ENCODE results near the gene GAMT. TPM values are rescaled to one million over a fixed set of nuclear protein-coding genes. Genes with fewer than 3 reads are reported as not detected.

The GAMT gene
- total and polyA plus RNA-seq, 3 experiments from 2014 or later = 20.4 to 29.5 (median 29.0) TPM

- ChIA-PET CTCF (interaction anchor here (0.9 to 2.0 kb wide), 2 partner anchors 29 to 55 kb away, joined by 3 to 8 read pairs; no protein-coding TSS in a partner anchor), POLR2A (interaction anchor here (0.8 to 1.0 kb wide), 3 partner anchors 16 to 35 kb away, joined by 4 to 7 read pairs (median 4); no protein-coding TSS in a partner anchor)
- Histone ChIP-seq H3K27me3 (ENCODE audit: insufficient read depth, low read length, poor library complexity, severe bottlenecking) (no peaks in the 10 kb centered on the region), H3K4me1 (ENCODE audit: insufficient read depth, low read length) (peaks cover 27% of the 10 kb centered on the region), H3K36me3 (ENCODE audit: insufficient read depth, low read length) (peaks cover 22% of the 10 kb centered on the region), H3K27ac (ENCODE audit: low read depth, low read length) (peak within 1 kb of the TSS; percentile 91), H3K9me3 (ENCODE audit: low read length) (no peaks in the 10 kb centered on the region), H3K4me3 (ENCODE audit: low read length) (peak within 1 kb of the TSS; percentile 89)
- Mint-ChIP-seq H3K9me3 (no peaks in the 10 kb centered on the region), H3K4me1 (peaks cover 23 to 35% (median 30%) of the 10 kb centered on the region in 3 donors), H3K4me3 (peak within 1 kb of the TSS; percentile 96 to 100 (median 97)), H3K36me3 (peaks cover 3 to 61% (median 6%) of the 10 kb centered on the region in 3 donors), H3K27me3 (no peaks in the 10 kb centered on the region), H3K27ac (peak within 1 kb of the TSS; percentile 96 to 100 (median 98))
- DNase-seq = peak; percentile 94 to 98 (median 95)
Measured at GRCh38 chr19:1438035-1438932, 36.9 kb upstream of the GAMT start, which contains the start of gene RPS15. TSS of gene RPS15 (plus strand) at chr19:1438396. CDS start at chr19:1438426, 30 bp downstream.

GRCh38 chr19:1437609-1438008 lies 36.3 kb upstream of the GAMT start:
- CTCF ChIA-PET = interaction anchor here (0.9 to 2.0 kb wide), 2 partner anchors 28 to 55 kb away, joined by 3 to 8 read pairs; no protein-coding TSS in a partner anchor

DNA sequence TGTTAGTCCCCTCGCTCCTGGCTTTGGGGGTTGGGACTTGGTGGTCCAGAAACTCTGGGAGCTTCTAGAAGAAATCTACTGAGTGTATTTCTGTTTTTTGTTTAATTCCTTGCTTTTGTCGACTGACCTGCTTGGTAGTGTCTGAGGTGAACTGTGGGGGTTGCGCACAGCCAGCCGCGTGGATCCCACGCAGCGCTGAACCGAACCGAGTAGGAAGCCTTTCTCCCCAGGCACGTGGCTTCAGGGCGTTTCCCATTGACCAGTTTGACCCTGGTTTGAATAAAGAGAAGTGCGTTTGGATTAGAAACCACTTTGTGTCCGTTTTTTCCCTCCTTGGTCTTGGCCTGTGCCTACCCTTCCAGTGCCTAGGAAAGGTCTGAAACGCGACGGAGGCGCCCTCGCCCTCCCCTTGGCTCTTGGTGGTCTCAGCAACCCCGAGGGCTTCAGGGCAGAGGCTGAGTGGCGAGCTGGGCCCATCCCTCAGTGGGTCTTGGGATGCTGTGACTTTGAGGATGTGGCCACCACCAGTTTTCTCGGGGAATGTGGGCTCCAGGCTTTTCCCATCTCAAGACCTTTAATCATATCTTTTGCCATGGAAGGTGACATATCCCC lies 34.1 kb upstream of the GAMT start:
- no peak overlapping the region for H3K27ac ChIP-seq (ENCODE audit: low read depth, low read length)
- no peaks in the 10 kb centered on the region for H3K27me3 Mint-ChIP-seq
- no peak overlapping the region for H3K4me3 Mint-ChIP-seq
- no peak for DNase-seq
- ChIA-PET CTCF (no interaction called here), POLR2A (interaction anchor here (1.1 kb wide), 1 partner anchor 21 kb away, joined by 5 read pairs; no protein-coding TSS in a partner anchor)
- no peaks in the 10 kb centered on the region for H3K9me3 Mint-ChIP-seq
- H3K27me3 ChIP-seq (ENCODE audit: insufficient read depth, low read length, poor library complexity, severe bottlenecking) = no peaks in the 10 kb centered on the region
- H3K4me1 ChIP-seq (ENCODE audit: insufficient read depth, low read length) = peaks cover 20% of the 10 kb centered on the region
- no peak overlapping the region for H3K27ac Mint-ChIP-seq
- H3K9me3 ChIP-seq (ENCODE audit: low read length) = no peaks in the 10 kb centered on the region
- H3K4me3 ChIP-seq (ENCODE audit: low read length) = no peak overlapping the region
- H3K4me1 Mint-ChIP-seq = peaks cover 17 to 26% (median 24%) of the 10 kb centered on the region in 3 donors
- H3K36me3 ChIP-seq (ENCODE audit: insufficient read depth, low read length) = peaks cover 14% of the 10 kb centered on the region
- H3K36me3 Mint-ChIP-seq = peaks cover 0 to 62% (median 4%) of the 10 kb centered on the region in 3 donors

More at GRCh38 chr19:1437609-1438008, 36.3 kb upstream of the GAMT start:
- no peak for DNase-seq
- Mint-ChIP-seq H3K27me3 (no peaks in the 10 kb centered on the region), H3K9me3 (no peaks in the 10 kb centered on the region), H3K4me1 (peaks cover 23 to 35% (median 30%) of the 10 kb centered on the region in 3 donors), H3K4me3 (peak overlapping the region; percentile 49 to 100 (median 97)), H3K27ac (peak overlapping the region in 6 of 8 donors; percentile 96 to 100 (median 98)), H3K36me3 (peaks cover 3 to 66% (median 6%) of the 10 kb centered on the region in 3 donors)
- Histone ChIP-seq H3K27ac (ENCODE audit: low read depth, low read length) (no peak overlapping the region), H3K4me3 (ENCODE audit: low read length) (no peak overlapping the region), H3K4me1 (ENCODE audit: insufficient read depth, low read length) (peaks cover 27% of the 10 kb centered on the region), H3K36me3 (ENCODE audit: insufficient read depth, low read length) (peaks cover 22% of the 10 kb centered on the region), H3K27me3 (ENCODE audit: insufficient read depth, low read length, poor library complexity, severe bottlenecking) (no peaks in the 10 kb centered on the region), H3K9me3 (ENCODE audit: low read length) (no peaks in the 10 kb centered on the region)
- POLR2A ChIA-PET = interaction anchor here (0.8 to 1.0 kb wide), 3 partner anchors 17 to 35 kb away, joined by 4 to 7 read pairs (median 4); no protein-coding TSS in a partner anchor

- H3K36me3 ChIP-seq (ENCODE audit: insufficient read depth, low read length) = peaks cover 11% of the 10 kb centered on the region
- H3K4me3 Mint-ChIP-seq = no peak overlapping the region
- ChIA-PET CTCF (interaction anchor here (1.1 kb wide), 1 partner anchor 9 kb away, joined by 3 read pairs; no protein-coding TSS in a partner anchor), POLR2A (no interaction called here)
- H3K9me3 ChIP-seq (ENCODE audit: low read length) = no peaks in the 10 kb centered on the region
- H3K4me1 Mint-ChIP-seq = peaks cover 11 to 18% (median 15%) of the 10 kb centered on the region in 3 donors
- H3K27me3 ChIP-seq (ENCODE audit: insufficient read depth, low read length, poor library complexity, severe bottlenecking) = no peaks in the 10 kb centered on the region
- no peaks in the 10 kb centered on the region for H3K9me3 Mint-ChIP-seq
- H3K4me1 ChIP-seq (ENCODE audit: insufficient read depth, low read length) = peaks cover 13% of the 10 kb centered on the region
- no peak overlapping the region for H3K27ac ChIP-seq (ENCODE audit: low read depth, low read length)
- DNase-seq = no peak
- no peaks in the 10 kb centered on the region for H3K27me3 Mint-ChIP-seq
- H3K27ac Mint-ChIP-seq = no peak overlapping the region
- peaks cover 0 to 61% (median 4%) of the 10 kb centered on the region in 3 donors for H3K36me3 Mint-ChIP-seq
- no peak overlapping the region for H3K4me3 ChIP-seq (ENCODE audit: low read length)
Measured at GRCh38 chr19:1434577-1435060, 33.3 kb upstream of the GAMT start.

- ChIA-PET CTCF (interaction anchor here (1.1 kb wide), 1 partner anchor 10 kb away, joined by 3 read pairs; no protein-coding TSS in a partner anchor), POLR2A (no interaction called here)
- Mint-ChIP-seq H3K4me1 (peaks cover 8 to 12% (median 9%) of the 10 kb centered on the region in 3 donors), H3K36me3 (peaks cover 0 to 57% (median 4%) of the 10 kb centered on the region in 3 donors), H3K4me3 (no peak overlapping the region), H3K27ac (no peak overlapping the region), H3K27me3 (no peaks in the 10 kb centered on the region), H3K9me3 (no peaks in the 10 kb centered on the region)
- Histone ChIP-seq H3K4me1 (ENCODE audit: insufficient read depth, low read length) (peaks cover 7% of the 10 kb centered on the region), H3K27me3 (ENCODE audit: insufficient read depth, low read length, poor library complexity, severe bottlenecking) (no peaks in the 10 kb centered on the region), H3K9me3 (ENCODE audit: low read length) (no peaks in the 10 kb centered on the region), H3K36me3 (ENCODE audit: insufficient read depth, low read length) (peaks cover 15% of the 10 kb centered on the region), H3K27ac (ENCODE audit: low read depth, low read length) (no peak overlapping the region), H3K4me3 (ENCODE audit: low read length) (no peak overlapping the region)
- no peak for DNase-seq
Measured at GRCh38 chr19:1434040-1434366, 32.7 kb upstream of the GAMT start.

GRCh38 chr19:1433119-1434039 lies 32.0 kb upstream of the GAMT start:
- peaks cover 15% of the 10 kb centered on the region for H3K36me3 ChIP-seq (ENCODE audit: insufficient read depth, low read length)

GRCh38 chr19:1432507-1432887 lies 31.2 kb upstream of the GAMT start:
- Mint-ChIP-seq H3K4me1 (peaks cover 0 to under 1% (median 0%) of the 10 kb centered on the region in 3 donors), H3K4me3 (no peak overlapping the region), H3K36me3 (peaks cover 0 to 59% (median 4%) of the 10 kb centered on the region in 3 donors), H3K9me3 (no peaks in the 10 kb centered on the region), H3K27ac (no peak overlapping the region), H3K27me3 (no peaks in the 10 kb centered on the region)
- Histone ChIP-seq H3K4me3 (ENCODE audit: low read length) (no peak overlapping the region), H3K27me3 (ENCODE audit: insufficient read depth, low read length, poor library complexity, severe bottlenecking) (no peaks in the 10 kb centered on the region), H3K27ac (ENCODE audit: low read depth, low read length) (no peak overlapping the region), H3K36me3 (ENCODE audit: insufficient read depth, low read length) (peaks cover 15% of the 10 kb centered on the region), H3K4me1 (ENCODE audit: insufficient read depth, low read length) (peaks cover under 1% of the 10 kb centered on the region), H3K9me3 (ENCODE audit: low read length) (no peaks in the 10 kb centered on the region)
- ChIA-PET POLR2A (interaction anchor here (0.5 to 0.6 kb wide), 2 partner anchors 85 to 543 kb away, joined by 3 to 5 read pairs; no protein-coding TSS in a partner anchor), CTCF (no interaction called here)
- DNase-seq = no peak

More at GRCh38 chr19:1433119-1434039, 32.0 kb upstream of the GAMT start:
- Mint-ChIP-seq H3K36me3 (peaks cover 0 to 53% (median 4%) of the 10 kb centered on the region in 3 donors), H3K9me3 (no peaks in the 10 kb centered on the region), H3K27ac (no peak overlapping the region), H3K4me3 (peak overlapping the region in 1 of 7 donors; percentile 40), H3K27me3 (no peaks in the 10 kb centered on the region), H3K4me1 (peaks cover 7 to 9% (median 7%) of the 10 kb centered on the region in 3 donors)
- H3K4me3 ChIP-seq (ENCODE audit: low read length) = no peak overlapping the region
- no peak overlapping the region for H3K27ac ChIP-seq (ENCODE audit: low read depth, low read length)
- no peaks in the 10 kb centered on the region for H3K27me3 ChIP-seq (ENCODE audit: insufficient read depth, low read length, poor library complexity, severe bottlenecking)
- no peak for DNase-seq
- ChIA-PET POLR2A (no interaction called here), CTCF (no interaction called here)
- H3K9me3 ChIP-seq (ENCODE audit: low read length) = no peaks in the 10 kb centered on the region
- H3K4me1 ChIP-seq (ENCODE audit: insufficient read depth, low read length) = peaks cover 6% of the 10 kb centered on the region

Measured in CD8-positive, alpha-beta memory T cell (primary cell).